Measurements from ENCODE around the gene KCNG2.

KCNG2 gene

GRCh38 chr18:79848294-79848578, 50.5 kb downstream of the KCNG2 start:
- Histone ChIP-seq H3K9me3 (no peaks in the 10 kb centered on the region), H3K4me3 (ENCODE audit: low read depth in 1 of 2, low read length in 1 of 2) (no peak overlapping the region), H3K36me3 (no peaks in the 10 kb centered on the region), H3K27ac (no peak overlapping the region), H3K4me1 (ENCODE audit: control insufficient read depth in 1 of 2, insufficient read depth in 1 of 2, low read depth in 1 of 2, low read length in 1 of 2) (no peaks in the 10 kb centered on the region), H3K27me3 (no peaks in the 10 kb centered on the region)
- TF ChIP-seq CTCF (IDR thresholded peaks at IDR 0.05) = no peak

GRCh38 chr18:79848579-79849327, 51.0 kb downstream of the KCNG2 start:
- Histone ChIP-seq H3K9me3 (no peaks in the 10 kb centered on the region), H3K4me1 (ENCODE audit: control insufficient read depth in 1 of 2, insufficient read depth in 1 of 2, low read depth in 1 of 2, low read length in 1 of 2) (no peaks in the 10 kb centered on the region), H3K27ac (no peak overlapping the region), H3K4me3 (ENCODE audit: low read depth in 1 of 2, low read length in 1 of 2) (no peak overlapping the region), H3K36me3 (no peaks in the 10 kb centered on the region), H3K27me3 (no peaks in the 10 kb centered on the region)
- TF ChIP-seq CTCF (IDR thresholded peaks at IDR 0.05) = no peak

- TF ChIP-seq CTCF (IDR thresholded peaks at IDR 0.05) = no peak
- H3K4me3 ChIP-seq (ENCODE audit: low read depth in 1 of 2, low read length in 1 of 2) = no peak overlapping the region
- no peaks in the 10 kb centered on the region for H3K27me3 ChIP-seq
- H3K36me3 ChIP-seq = no peaks in the 10 kb centered on the region
- H3K4me1 ChIP-seq (ENCODE audit: control insufficient read depth in 1 of 2, insufficient read depth in 1 of 2, low read depth in 1 of 2, low read length in 1 of 2) = no peaks in the 10 kb centered on the region
- H3K9me3 ChIP-seq = no peaks in the 10 kb centered on the region
- H3K27ac ChIP-seq = no peak overlapping the region
Measured at GRCh38 chr18:79849328-79850207, 51.8 kb downstream of the KCNG2 start.

GRCh38 chr18:79850731-79851130, 53.0 kb downstream of the KCNG2 start:
- no peak for TF ChIP-seq CTCF (IDR thresholded peaks at IDR 0.05)
- Histone ChIP-seq H3K36me3 (no peaks in the 10 kb centered on the region), H3K9me3 (no peaks in the 10 kb centered on the region), H3K27me3 (no peaks in the 10 kb centered on the region), H3K27ac (no peak overlapping the region), H3K4me1 (ENCODE audit: control insufficient read depth in 1 of 2, insufficient read depth in 1 of 2, low read depth in 1 of 2, low read length in 1 of 2) (no peaks in the 10 kb centered on the region), H3K4me3 (ENCODE audit: low read depth in 1 of 2, low read length in 1 of 2) (no peak overlapping the region)

- no peak overlapping the region for H3K27ac ChIP-seq
- TF ChIP-seq CTCF (IDR thresholded peaks at IDR 0.05) = no peak
- no peak overlapping the region for H3K4me3 ChIP-seq (ENCODE audit: low read depth in 1 of 2, low read length in 1 of 2)
- H3K4me1 ChIP-seq (ENCODE audit: control insufficient read depth in 1 of 2, insufficient read depth in 1 of 2, low read depth in 1 of 2, low read length in 1 of 2) = no peaks in the 10 kb centered on the region
- peaks cover 2% of the 10 kb centered on the region for H3K27me3 ChIP-seq
- no peaks in the 10 kb centered on the region for H3K36me3 ChIP-seq
- H3K9me3 ChIP-seq = no peaks in the 10 kb centered on the region
Measured at GRCh38 chr18:79851489-79851888, 53.8 kb downstream of the KCNG2 start.

Measured in neutrophil (primary cell).